HL-60/S4 treated with retinoic acid at 250 ng/mL for 4 days and 3 days (cell line): ENCODE results near the gene GGA1.
"Not testable (repeated sequence)": the region's sequence is repeated elsewhere in the genome, so short reads cannot be mapped to it uniquely, and the experiment has no call there.

Source experiments
- in situ Hi-C: fragments of 300-500 bp; cut with MboI; formaldehyde crosslinking; loops from 2 replicates; pipeline ENCODE4 v1.7.0; 2022; ENCODE audit warnings: low sequenced_read_pairs

The GGA1 gene

GRCh38 chr22:37571258-37571991 lies 37.2 kb upstream of the GGA1 start:
- in situ Hi-C loops = no loop called here

- in situ Hi-C loops = no loop called here
Measured at GRCh38 chr22:37571992-37572373, 36.7 kb upstream of the GGA1 start.

GRCh38 chr22:37575490-37576003 lies 33.1 kb upstream of the GGA1 start:
- in situ Hi-C loops = no loop called here

- in situ Hi-C loops = no loop called here
Measured at GRCh38 chr22:37578002-37578401, 30.6 kb upstream of the GGA1 start.

- in situ Hi-C loops = no loop called here
Measured at GRCh38 chr22:37581504-37581903, 27.1 kb upstream of the GGA1 start.

- in situ Hi-C loops = no loop called here
Measured at GRCh38 chr22:37582526-37582925, 26.1 kb upstream of the GGA1 start.

GRCh38 chr22:37588546-37589215 lies 20.0 kb upstream of the GGA1 start:
- in situ Hi-C loops = no loop called here

- in situ Hi-C loops = no loop called here
Measured at GRCh38 chr22:37589636-37590035, 19.0 kb upstream of the GGA1 start.

GRCh38 chr22:37591081-37591480 lies 17.6 kb upstream of the GGA1 start:
- in situ Hi-C loops = not testable (repeated sequence)

- in situ Hi-C loops = no loop called here
Measured at GRCh38 chr22:37591823-37592404, 16.7 kb upstream of the GGA1 start.

GRCh38 chr22:37594237-37594636 lies 14.4 kb upstream of the GGA1 start:
- in situ Hi-C loops = no loop called here

GRCh38 chr22:37599153-37599552 lies 9.5 kb upstream of the GGA1 start:
- in situ Hi-C loops = no loop called here

GRCh38 chr22:37601203-37601539 lies 7.5 kb upstream of the GGA1 start:
- in situ Hi-C loops = no loop called here

GRCh38 chr22:37601540-37602442 lies 6.8 kb upstream of the GGA1 start:
- in situ Hi-C loops = no loop called here

- in situ Hi-C loops = not testable (repeated sequence)
Measured at GRCh38 chr22:37602546-37603277, 5.9 kb upstream of the GGA1 start.

- in situ Hi-C loops = no loop called here
Measured at GRCh38 chr22:37604074-37604473, 4.6 kb upstream of the GGA1 start.

- in situ Hi-C loops = no loop called here
Measured at GRCh38 chr22:37604875-37605274, 3.8 kb upstream of the GGA1 start.

GRCh38 chr22:37607010-37607934 lies 1.4 kb upstream of the GGA1 start:
- in situ Hi-C loops = no loop called here

GRCh38 chr22:37607935-37608476 lies 628 bp upstream of the GGA1 start:
- in situ Hi-C loops = no loop called here
